HG03060 (cell line): ENCODE measurements around the gene CAB39.

ENCODE experiments used
- ATAC-seq: cut with Tn5 transposase; IDR thresholded peaks from one replicate; pipeline ENCODE4 v1.9.1; 2021; ENCODE audit warnings: low read depth, moderate number of reproducible peaks; ENCODE audit not compliant: unreplicated experiment

The CAB39 gene

DNA sequence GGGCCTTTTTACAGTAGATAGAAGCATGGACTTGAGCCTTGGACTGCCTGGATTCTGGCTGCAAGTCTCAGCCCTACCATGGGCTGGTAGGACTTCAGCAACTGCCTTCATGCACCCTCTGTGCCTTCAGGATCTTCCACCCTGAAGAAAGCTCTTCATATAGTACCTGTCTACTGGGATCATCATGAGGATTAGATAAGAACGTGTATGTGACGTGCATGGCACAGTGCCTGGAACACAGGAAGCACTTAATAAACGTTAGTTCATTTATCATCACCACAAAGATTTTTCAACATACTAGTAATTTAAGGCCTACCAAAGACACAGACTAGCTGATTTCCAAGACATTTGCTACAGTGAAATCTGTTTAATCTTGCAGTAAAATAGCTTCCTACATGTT lies 98.9 kb downstream of the CAB39 start:
- ATAC-seq = no peak

DNA sequence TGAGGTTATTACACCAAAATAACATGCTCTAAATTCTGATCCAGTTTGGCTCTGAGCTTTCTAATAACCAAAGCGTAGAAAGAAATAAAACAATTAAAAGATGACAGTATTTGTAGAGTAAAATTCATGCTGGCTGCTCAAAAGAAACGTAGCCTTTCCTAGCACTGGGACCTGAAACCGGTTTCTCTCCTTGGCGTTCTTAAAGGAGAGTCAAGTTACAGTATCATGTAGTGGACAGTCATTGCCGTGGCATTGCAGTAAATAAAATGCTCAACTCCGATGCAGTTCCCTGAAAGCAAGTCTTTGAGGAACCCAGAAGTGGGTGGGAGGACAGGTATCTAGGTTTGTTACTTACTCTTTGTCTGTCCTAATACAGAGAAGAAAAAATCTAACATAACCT lies 99.4 kb downstream of the CAB39 start:
- no peak for ATAC-seq

DNA sequence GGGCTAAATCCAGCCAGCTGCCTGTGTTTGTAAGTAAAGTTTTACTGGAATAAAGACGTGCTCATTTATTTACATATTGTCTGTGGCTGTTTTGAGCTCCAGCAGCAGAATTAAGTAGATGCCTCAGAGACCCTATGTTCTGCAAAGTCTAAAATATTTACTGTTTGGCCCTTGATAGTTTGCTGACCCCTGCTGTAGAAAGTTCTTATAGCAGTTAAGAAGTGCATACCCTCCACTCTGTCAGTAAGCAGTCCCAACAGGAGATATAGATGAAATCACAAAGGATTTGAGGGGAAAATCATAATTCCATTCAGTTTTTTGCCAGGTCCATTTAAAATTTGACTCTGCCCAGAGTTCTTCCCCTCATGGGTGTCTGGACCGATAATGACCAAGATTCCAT lies 102.0 kb downstream of the CAB39 start:
- no peak for ATAC-seq

GRCh38 chr2:230815088-230815487 lies 102.4 kb downstream of the CAB39 start:
- ATAC-seq = no peak

DNA sequence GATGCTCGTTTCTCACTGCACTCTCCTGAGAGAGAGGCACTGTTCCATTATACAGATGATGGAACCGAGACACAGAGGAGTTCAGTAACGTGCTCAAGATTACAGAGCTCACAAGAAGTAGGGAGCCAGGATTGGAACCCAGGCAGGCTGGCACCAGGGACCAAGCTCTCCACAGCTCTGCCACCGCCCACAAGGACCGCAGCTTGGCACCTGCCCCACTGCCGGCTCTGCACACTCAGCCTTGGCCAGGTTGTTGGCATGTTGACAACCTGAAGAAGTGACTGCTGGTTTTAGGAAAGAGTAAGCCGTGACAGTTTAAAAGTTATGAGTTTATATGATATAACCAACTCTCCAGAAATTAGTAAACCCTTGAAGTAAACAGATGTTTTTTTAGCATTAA lies 104.1 kb downstream of the CAB39 start:
- ATAC-seq = no peak

GRCh38 chr2:230819433-230819832 lies 106.8 kb downstream of the CAB39 start:
- no peak for ATAC-seq

DNA sequence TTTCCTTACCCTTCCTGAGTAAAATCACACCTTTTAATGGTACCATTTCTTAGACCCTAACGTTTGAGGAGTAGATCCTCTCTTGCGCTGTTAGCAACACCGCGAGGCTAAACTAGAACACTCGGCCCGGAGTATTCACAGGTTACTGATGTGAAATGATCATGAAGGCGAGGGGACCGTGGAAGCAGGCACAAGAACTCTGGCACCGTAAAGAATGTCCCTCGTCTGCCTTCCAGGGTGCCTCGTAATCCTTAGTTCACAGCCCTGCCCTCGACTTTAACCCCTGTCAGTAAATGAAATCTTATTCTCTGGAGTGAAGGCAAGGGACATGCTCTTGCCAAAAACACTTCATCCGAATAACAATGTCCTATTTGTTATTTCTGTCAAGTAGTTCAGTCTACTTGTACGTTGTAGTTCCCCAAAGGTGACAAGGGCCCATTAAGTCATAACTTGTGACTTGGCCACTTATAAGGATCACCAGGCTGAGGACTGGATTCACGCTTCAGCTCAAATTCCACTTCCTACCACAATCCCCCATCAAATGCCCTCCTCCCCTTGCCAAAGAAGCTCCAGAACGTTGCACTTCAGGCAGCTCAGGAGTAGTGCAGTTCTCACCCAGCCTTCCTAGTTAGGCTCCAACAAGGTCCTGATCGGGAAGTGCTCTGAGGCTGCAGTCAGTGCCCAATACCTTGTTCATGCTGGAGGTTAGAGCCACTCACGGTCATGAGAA lies 108.8 kb downstream of the CAB39 start:
- no peak for ATAC-seq

- no peak for ATAC-seq
Measured at GRCh38 chr2:230821991-230822520, 109.4 kb downstream of the CAB39 start.

DNA sequence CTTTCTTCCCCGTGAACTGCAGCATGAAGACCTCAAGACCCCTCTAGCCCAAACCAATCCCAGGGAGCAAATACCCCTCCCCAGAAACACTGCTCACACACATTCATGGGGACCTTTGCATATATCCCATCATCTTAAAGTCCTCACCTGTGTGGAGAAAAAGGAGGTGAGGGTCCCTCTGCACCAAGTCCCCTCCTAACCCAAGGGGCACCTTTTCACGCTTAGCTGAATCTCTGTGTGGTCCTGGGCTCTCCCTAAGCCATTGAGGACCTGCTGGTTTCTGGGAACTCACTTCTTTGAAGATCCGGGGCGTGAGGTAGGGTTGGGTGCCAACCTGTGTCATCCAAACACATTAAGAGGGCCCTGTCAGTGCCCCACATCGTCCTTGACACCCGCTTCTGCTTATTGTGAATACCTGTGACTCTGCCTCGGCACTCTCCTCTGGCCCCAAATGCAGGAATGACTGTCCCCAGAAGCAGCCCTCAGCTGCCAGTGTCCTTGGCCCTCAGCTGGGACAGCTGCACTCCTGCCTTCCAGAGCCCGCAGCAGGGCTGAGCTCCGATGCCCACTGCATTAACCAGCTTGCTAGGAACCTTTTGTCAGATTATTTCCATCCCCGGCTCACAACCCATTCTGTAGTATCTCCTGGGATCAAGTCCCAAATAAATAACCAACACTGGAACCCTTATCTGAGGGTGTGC lies 110.8 kb downstream of the CAB39 start:
- ATAC-seq = no peak

DNA sequence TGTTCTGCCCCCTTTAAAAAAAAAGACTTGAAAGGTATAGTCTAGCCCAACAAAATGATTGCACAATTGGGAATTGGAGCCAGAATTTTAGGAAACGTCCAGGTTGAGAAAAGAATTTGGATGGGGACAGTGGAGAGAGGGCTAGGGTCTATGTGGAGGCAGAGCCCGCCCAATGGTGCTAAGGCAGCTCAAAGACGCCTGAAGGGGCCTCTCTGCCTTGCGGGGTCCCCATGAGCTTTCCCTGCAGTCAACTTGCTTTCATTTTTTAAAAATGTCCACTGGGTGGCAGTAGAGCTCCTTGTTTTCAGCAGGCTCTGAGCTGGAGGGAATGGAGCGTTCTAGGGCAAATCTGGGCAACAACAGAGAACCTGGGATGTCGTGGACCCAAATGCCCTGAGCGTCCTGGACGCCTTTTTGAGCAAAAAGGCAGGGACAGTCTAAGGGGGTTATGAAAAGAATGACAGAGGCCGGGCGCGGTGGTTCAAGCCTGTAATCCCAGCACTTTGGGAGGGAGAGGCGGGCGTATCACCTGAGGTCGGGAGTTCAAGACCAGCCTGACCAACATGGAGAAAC lies 111.8 kb downstream of the CAB39 start:
- ATAC-seq = no peak

DNA sequence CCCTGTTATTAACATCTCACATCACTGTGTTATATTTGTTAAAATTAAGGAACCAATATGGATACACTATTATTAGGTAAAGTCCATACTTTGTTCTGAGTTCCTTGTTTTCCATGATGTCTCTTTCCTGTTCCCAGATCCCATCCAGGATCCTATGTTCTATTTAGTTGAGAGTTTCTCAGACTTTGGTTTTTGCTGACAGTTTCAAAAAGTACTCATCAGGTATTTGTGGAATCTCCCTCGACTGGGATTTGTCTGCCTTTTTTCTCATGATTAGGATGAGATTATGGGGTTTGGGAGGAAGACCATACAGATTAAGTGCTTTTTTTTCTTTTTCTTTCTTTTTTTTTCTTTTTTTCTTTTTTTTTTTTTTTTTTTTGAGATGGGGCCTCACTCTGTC lies 112.7 kb downstream of the CAB39 start:
- no peak for ATAC-seq

- no peak for ATAC-seq
Measured at GRCh38 chr2:230827774-230828271, 115.2 kb downstream of the CAB39 start.

DNA sequence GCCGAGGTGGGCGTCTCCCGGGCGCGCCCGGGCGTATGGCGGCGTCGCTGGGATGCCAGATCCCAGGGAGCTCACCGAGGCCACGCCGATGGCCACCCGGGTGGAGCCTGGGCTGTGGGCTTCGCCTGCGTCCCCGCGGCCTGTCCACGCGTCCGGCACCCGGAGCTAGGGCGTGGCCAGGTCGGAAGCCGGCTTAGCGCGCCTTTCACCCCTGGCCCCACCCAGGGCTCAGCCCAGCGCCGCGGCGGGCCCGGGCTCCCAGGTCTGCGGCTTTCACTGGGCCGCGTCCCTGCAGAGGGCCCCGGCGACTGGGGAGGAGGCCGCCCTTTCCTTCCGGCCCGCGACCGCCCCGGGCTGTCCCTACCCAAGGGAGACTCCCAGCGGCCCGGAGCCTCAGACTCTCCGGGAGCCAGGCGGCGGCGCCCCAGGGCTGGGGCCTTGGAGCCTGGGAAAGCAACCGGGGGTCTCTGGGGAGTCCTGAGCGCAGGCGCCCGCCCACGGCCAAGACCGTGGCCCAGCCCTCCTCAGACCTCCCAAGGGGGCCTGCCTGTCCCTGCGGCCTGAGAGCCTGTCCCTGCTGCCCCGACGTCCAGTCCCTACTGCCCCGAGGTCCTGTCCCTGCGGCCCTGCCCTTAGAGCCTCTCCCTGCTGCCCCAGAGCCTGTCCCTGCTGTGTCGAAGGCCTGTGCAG lies 115.8 kb downstream of the CAB39 start:
- no peak for ATAC-seq

- no peak for ATAC-seq
Measured at GRCh38 chr2:230829293-230829692, 116.7 kb downstream of the CAB39 start.

- ATAC-seq = no peak
Measured at GRCh38 chr2:230829959-230830358, 117.3 kb downstream of the CAB39 start.

- ATAC-seq = no peak
Measured at GRCh38 chr2:230830428-230830827, 117.8 kb downstream of the CAB39 start.

- ATAC-seq = no peak
Measured at GRCh38 chr2:230840301-230840700, 127.7 kb downstream of the CAB39 start.

DNA sequence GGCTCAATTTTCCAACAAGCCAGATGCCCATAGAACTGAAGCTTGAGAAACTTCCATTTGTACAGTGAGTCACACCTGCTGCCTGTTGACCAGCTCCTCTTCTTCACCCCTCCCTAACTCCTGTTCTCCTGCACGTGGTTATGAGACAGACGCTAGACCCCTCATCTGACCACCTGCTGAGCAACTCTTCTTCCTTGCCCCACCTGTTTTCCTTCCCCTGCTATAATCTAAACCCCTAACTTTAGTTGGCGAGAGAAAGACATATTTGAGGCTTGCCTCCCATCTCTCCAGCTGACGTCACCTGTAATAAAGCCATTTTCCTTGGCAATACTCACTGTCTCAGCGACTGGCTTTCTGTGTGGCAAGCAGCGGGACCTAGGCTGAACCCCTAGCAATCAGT lies 129.8 kb downstream of the CAB39 start:
- no peak for ATAC-seq

GRCh38 chr2:230843132-230843531 lies 130.5 kb downstream of the CAB39 start:
- no peak for ATAC-seq

DNA sequence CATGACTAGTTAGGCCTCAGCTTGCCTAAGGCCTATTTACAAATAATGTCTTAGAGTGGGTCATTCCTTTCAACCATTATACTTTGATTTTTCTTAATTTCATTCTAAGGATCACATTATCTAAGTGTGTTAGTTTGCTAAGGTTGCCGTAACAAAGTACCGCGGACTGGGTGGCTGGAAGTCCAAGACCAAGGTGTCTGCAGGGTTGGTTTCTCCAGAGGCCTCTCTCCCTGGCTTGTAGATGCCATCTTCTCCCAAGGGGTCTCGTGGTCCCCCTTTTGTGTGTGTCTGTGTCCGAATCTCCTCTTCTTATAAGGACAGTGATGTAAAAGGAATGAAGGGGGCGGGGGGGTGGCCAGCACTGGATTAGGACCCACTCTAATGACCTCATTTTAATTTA lies 133.7 kb downstream of the CAB39 start:
- ATAC-seq = no peak

DNA sequence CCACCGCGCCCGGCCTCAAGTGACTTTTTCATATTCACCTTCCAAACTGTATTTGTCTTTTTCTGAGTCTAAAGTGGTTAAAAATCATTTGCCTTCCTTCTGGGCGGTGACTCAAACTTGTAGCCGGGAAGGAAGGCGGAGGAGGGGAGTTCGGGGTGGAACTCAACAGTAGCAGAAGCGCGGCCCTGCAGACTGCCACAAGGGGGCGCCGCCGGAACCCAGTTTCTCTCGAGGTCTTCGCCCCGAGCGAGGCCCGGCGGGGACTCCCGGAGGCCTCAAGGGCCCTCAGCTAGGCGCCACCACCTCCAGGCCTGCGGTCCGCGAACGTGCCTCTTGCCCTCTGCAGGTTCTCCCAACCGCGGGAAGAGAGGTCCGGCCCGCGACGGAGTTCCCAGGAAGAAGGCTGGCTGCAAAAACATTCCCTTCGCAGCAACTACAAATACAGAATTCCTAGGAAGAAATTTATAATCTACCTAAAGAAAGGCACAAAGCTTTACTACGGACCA lies 135.3 kb downstream of the CAB39 start:
- no peak for ATAC-seq
